ENCODE data around the gene SLC19A1.

SLC19A1 gene

DNA sequence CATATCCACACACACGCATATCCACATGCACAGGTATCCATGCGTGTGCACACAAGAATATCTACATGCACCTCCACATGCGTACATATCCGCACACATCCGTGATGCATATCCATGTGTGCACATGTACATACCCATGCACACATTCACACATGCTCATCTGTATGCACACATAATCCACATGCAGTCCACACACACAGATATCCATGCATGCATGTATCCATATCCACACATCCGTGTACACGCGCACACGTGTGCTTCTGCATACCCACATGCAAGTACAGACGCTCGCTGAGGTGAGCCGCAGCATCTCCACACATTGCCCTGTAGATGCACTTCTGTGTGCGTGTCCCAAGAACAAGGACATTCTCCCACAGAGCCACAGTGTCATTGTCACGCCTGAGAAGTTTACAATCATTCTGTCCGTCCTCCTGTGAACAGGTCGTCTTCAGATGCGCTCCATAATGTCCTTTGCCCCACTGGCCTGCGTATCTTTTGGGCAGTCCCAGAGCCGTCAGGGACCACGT, 93.9 kb downstream of the SLC19A1 start:
- no peak overlapping the region for H3K4me3 ChIP-seq
- peaks cover 0 to 3% (median 0%) of the 10 kb centered on the region in 3 donors for H3K9me3 ChIP-seq
- no peak overlapping the region for H3K27ac ChIP-seq
- DNase-seq: no peak
- intact Hi-C loops (cut with DNase I; ENCODE audit: low total_unique reads): no loop called here
- TF ChIP-seq, protein P1, sequence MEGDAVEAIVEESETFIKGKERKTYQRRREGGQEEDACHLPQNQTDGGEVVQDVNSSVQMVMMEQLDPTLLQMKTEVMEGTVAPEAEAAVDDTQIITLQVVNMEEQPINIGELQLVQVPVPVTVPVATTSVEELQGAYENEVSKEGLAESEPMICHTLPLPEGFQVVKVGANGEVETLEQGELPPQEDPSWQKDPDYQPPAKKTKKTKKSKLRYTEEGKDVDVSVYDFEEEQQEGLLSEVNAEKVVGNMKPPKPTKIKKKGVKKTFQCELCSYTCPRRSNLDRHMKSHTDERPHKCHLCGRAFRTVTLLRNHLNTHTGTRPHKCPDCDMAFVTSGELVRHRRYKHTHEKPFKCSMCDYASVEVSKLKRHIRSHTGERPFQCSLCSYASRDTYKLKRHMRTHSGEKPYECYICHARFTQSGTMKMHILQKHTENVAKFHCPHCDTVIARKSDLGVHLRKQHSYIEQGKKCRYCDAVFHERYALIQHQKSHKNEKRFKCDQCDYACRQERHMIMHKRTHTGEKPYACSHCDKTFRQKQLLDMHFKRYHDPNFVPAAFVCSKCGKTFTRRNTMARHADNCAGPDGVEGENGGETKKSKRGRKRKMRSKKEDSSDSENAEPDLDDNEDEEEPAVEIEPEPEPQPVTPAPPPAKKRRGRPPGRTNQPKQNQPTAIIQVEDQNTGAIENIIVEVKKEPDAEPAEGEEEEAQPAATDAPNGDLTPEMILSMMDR (IDR thresholded peaks at IDR 0.05): no peak
- H3K4me1 ChIP-seq: peaks cover 0 to 35% (median 19%) of the 10 kb centered on the region in 4 donors
- H3K27me3 ChIP-seq: no peaks in the 10 kb centered on the region
- H3K36me3 ChIP-seq: peaks cover 0 to 9% (median 0%) of the 10 kb centered on the region in 3 donors

Measured in tibial artery (tissue), 4 donors.